ENCODE results near the gene ADI1.

GRCh38 chr2:3460156-3460555 is 59.2 kb downstream of the ADI1 start:
- TF ChIP-seq POLR2AphosphoS5 (IDR thresholded peaks at IDR 0.05) (no peak), CTCF (IDR thresholded peaks at IDR 0.05) (no peak)

Measured in esophagus muscularis mucosa (tissue), 3 donors.